HL-60 (cell line): ENCODE measurements around the gene TAOK3.

ENCODE experiments used
- CTCF ChIP-seq: IDR thresholded peaks from one replicate; pipeline ENCODE4 v1.5.1; 2011; ENCODE audit warnings: low read length, control low read depth, inconsistent platforms; ENCODE audit not compliant: insufficient read depth
- POLR2AphosphoS5 ChIP-seq: IDR thresholded peaks from 2 replicates; pipeline ENCODE4 v1.6.1; 2012; ENCODE audit warnings: low read depth
- SPI1 ChIP-seq: IDR thresholded peaks from 2 replicates; pipeline ENCODE4 v1.6.1; 2012; ENCODE audit warnings: low read depth, mild to moderate bottlenecking, borderline replicate concordance

GRCh38 chr12:118350908-118351559 lies 21.7 kb downstream of the TAOK3 start:
- no peak for TF ChIP-seq CTCF
- TF ChIP-seq POLR2AphosphoS5 = no peak
- TF ChIP-seq SPI1 = no peak
